Measurements from ENCODE around the gene MDC1.
"Not testable (repeated sequence)": the region's sequence is repeated elsewhere in the genome, so short reads cannot be mapped to it uniquely, and the experiment has no call there.

The MDC1 gene

GRCh38 chr6:30759575-30760239 is 42.6 kb upstream of the MDC1 start:
- Histone ChIP-seq H3K4me3 (ENCODE audit: insufficient read depth, low read depth, low read length, poor library complexity, severe bottlenecking) (no peak overlapping the region), H3K4me1 (ENCODE audit: control insufficient read depth, insufficient read depth, low read length, poor library complexity, severe bottlenecking) (no peaks in the 10 kb centered on the region), H3K27me3 (replicated peaks; ENCODE audit: control insufficient read depth, insufficient read depth, low read length, poor library complexity, severe bottlenecking) (no peaks in the 10 kb centered on the region), H3K27ac (ENCODE audit: insufficient read depth, low read length, poor library complexity, severe bottlenecking) (no peak overlapping the region), H3K9me3 (ENCODE audit: control insufficient read depth, low read length) (no peaks in the 10 kb centered on the region), H3K36me3 (ENCODE audit: control insufficient read depth, insufficient read depth, low read length) (no peaks in the 10 kb centered on the region)
- DNase-seq, result no peak

DNA sequence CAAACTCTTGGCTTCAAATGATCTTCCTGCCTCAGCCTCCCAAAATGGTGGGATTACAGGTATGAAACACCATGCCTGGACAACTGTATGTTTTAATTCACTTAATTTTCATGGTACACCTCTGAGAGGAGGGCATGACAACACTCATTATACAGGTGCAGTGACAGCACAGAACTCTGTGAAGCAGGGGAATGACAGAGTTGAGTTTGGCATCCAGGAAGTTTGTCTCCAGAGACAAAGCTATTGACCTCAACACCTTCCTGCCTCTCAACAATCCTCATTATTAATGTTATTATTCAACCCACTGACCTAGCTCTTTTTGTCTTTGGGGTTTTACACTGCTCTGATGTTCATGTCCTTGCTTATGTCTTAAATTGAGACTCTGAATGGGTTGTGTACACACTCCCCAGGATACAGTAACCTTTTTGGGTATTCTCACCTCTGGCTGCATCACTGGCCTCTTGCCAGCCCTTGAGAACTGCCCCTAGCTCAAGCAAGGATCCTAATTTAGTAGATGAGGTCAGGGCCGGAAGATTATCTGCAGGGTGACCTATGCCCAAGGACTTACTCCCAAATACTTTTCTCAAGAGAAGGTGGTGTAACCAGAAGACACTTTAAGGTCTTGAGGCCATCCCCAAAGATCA is 40.3 kb upstream of the MDC1 start:
- H3K4me3 ChIP-seq (ENCODE audit: insufficient read depth, low read depth, low read length, poor library complexity, severe bottlenecking), result no peak overlapping the region
- H3K27ac ChIP-seq (ENCODE audit: insufficient read depth, low read length, poor library complexity, severe bottlenecking), result no peak overlapping the region
- H3K4me1 ChIP-seq (ENCODE audit: control insufficient read depth, insufficient read depth, low read length, poor library complexity, severe bottlenecking), result no peaks in the 10 kb centered on the region
- no peaks in the 10 kb centered on the region for H3K9me3 ChIP-seq (ENCODE audit: control insufficient read depth, low read length)
- H3K36me3 ChIP-seq (ENCODE audit: control insufficient read depth, insufficient read depth, low read length), result no peaks in the 10 kb centered on the region
- DNase-seq, result no peak
- no peaks in the 10 kb centered on the region for H3K27me3 ChIP-seq (replicated peaks; ENCODE audit: control insufficient read depth, insufficient read depth, low read length, poor library complexity, severe bottlenecking)

- not testable (repeated sequence) for H3K27me3 ChIP-seq (replicated peaks; ENCODE audit: control insufficient read depth, insufficient read depth, low read length, poor library complexity, severe bottlenecking); H3K4me3 ChIP-seq (ENCODE audit: insufficient read depth, low read depth, low read length, poor library complexity, severe bottlenecking); H3K27ac ChIP-seq (ENCODE audit: insufficient read depth, low read length, poor library complexity, severe bottlenecking); H3K4me1 ChIP-seq (ENCODE audit: control insufficient read depth, insufficient read depth, low read length, poor library complexity, severe bottlenecking); DNase-seq; H3K36me3 ChIP-seq (ENCODE audit: control insufficient read depth, insufficient read depth, low read length); H3K9me3 ChIP-seq (ENCODE audit: control insufficient read depth, low read length)
Observed at GRCh38 chr6:30756405-30757003, 39.4 kb upstream of the MDC1 start.

- DNase-seq, result no peak
- Histone ChIP-seq H3K4me1 (ENCODE audit: control insufficient read depth, insufficient read depth, low read length, poor library complexity, severe bottlenecking) (no peaks in the 10 kb centered on the region), H3K9me3 (ENCODE audit: control insufficient read depth, low read length) (no peaks in the 10 kb centered on the region), H3K27ac (ENCODE audit: insufficient read depth, low read length, poor library complexity, severe bottlenecking) (no peak overlapping the region), H3K27me3 (replicated peaks; ENCODE audit: control insufficient read depth, insufficient read depth, low read length, poor library complexity, severe bottlenecking) (no peaks in the 10 kb centered on the region), H3K4me3 (ENCODE audit: insufficient read depth, low read depth, low read length, poor library complexity, severe bottlenecking) (no peak overlapping the region), H3K36me3 (ENCODE audit: control insufficient read depth, insufficient read depth, low read length) (no peaks in the 10 kb centered on the region)
Observed at GRCh38 chr6:30754631-30755030, 37.5 kb upstream of the MDC1 start.

DNA sequence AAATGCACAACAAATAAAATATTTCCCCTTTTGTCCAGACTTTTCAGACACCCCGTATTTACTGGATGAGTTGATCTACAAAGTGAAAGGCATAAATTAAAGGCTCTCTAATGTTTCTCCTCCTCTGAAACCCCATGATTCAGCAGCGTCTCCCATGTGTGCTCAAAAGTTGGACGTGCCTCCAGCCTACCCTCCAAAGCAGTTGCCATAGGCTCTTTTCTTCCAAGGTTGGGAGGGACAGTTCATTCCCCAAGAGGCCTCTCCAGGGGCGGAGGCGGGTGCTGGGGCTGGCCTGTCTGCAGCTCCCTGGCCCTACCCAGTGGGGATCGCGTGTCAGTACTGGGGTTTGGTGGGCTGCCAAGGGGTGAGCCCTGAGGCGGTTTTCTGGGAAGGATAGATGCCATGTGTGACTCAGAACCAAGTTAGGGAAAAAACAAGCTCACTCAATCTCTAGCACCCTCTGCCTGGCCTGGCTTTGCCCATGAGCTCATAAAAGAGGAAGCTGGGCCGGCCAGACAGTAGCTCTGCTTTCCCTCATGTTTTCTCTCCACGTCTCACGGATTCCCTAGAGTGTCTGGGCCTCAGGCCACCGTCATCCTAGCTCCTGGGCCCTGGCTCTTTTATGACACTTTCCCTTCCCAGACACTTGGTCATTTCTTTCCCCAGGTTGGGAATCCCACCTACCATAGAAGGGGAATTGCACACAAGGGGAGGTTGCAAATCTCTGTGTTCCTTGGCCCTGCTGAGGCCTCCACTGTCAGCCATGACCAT is 35.3 kb upstream of the MDC1 start:
- Histone ChIP-seq H3K4me3 (ENCODE audit: insufficient read depth, low read depth, low read length, poor library complexity, severe bottlenecking) (no peak overlapping the region), H3K27ac (ENCODE audit: insufficient read depth, low read length, poor library complexity, severe bottlenecking) (no peak overlapping the region), H3K36me3 (ENCODE audit: control insufficient read depth, insufficient read depth, low read length) (no peaks in the 10 kb centered on the region), H3K27me3 (replicated peaks; ENCODE audit: control insufficient read depth, insufficient read depth, low read length, poor library complexity, severe bottlenecking) (no peaks in the 10 kb centered on the region), H3K4me1 (ENCODE audit: control insufficient read depth, insufficient read depth, low read length, poor library complexity, severe bottlenecking) (no peaks in the 10 kb centered on the region), H3K9me3 (ENCODE audit: control insufficient read depth, low read length) (no peaks in the 10 kb centered on the region)
- DNase-seq, result no peak

- Histone ChIP-seq H3K27ac (ENCODE audit: insufficient read depth, low read length, poor library complexity, severe bottlenecking) (no peak overlapping the region), H3K9me3 (ENCODE audit: control insufficient read depth, low read length) (no peaks in the 10 kb centered on the region), H3K4me3 (ENCODE audit: insufficient read depth, low read depth, low read length, poor library complexity, severe bottlenecking) (no peak overlapping the region), H3K36me3 (ENCODE audit: control insufficient read depth, insufficient read depth, low read length) (no peaks in the 10 kb centered on the region), H3K4me1 (ENCODE audit: control insufficient read depth, insufficient read depth, low read length, poor library complexity, severe bottlenecking) (no peaks in the 10 kb centered on the region), H3K27me3 (replicated peaks; ENCODE audit: control insufficient read depth, insufficient read depth, low read length, poor library complexity, severe bottlenecking) (no peaks in the 10 kb centered on the region)
- no peak for DNase-seq
Observed at GRCh38 chr6:30750379-30750668, 33.2 kb upstream of the MDC1 start.

DNA sequence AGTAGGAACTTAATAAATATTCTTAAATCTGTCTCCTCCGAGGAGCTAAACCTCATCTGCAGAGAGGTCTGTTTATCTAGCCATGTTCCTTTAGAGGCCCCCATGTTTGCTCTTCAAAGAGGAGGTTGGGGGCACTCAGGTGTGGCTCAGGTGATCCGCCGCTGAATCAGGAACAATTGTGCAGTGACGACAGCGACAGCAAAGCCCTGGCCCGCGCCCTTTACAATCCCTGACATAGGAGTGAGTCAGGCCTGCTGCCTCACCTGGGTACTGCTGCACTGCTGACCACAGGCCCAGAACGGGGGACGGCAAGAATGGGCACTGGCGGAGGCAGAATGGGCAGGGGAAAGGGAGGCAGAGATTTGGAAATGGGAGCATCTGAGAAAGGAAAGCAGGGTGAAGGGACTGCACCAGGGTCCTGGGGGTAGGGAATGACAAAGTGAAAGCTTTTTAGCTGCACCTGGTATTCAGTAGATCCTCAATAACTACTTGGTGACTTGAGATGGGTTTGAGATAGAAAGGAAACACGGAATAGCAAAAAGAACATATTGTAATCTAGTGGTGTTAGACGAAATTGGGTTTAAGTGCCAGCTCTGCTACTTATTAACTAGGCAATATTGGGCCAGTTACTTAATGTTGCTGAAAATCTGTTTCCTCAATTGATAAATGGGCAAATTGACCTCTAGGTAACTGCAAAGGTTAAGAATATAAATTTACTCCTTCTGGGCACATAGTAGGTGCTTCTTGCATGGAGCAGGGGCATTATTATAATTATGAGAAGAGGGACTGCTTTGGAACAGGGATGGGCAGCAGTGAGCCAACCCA is 32.7 kb upstream of the MDC1 start:
- no peak overlapping the region for H3K27ac ChIP-seq (ENCODE audit: insufficient read depth, low read length, poor library complexity, severe bottlenecking)
- no peak for DNase-seq
- H3K4me3 ChIP-seq (ENCODE audit: insufficient read depth, low read depth, low read length, poor library complexity, severe bottlenecking), result no peak overlapping the region
- no peaks in the 10 kb centered on the region for H3K27me3 ChIP-seq (replicated peaks; ENCODE audit: control insufficient read depth, insufficient read depth, low read length, poor library complexity, severe bottlenecking)
- no peaks in the 10 kb centered on the region for H3K9me3 ChIP-seq (ENCODE audit: control insufficient read depth, low read length)
- no peaks in the 10 kb centered on the region for H3K4me1 ChIP-seq (ENCODE audit: control insufficient read depth, insufficient read depth, low read length, poor library complexity, severe bottlenecking)
- H3K36me3 ChIP-seq (ENCODE audit: control insufficient read depth, insufficient read depth, low read length), result no peaks in the 10 kb centered on the region

GRCh38 chr6:30748851-30749540 is 31.9 kb upstream of the MDC1 start:
- Histone ChIP-seq H3K9me3 (ENCODE audit: control insufficient read depth, low read length) (no peaks in the 10 kb centered on the region), H3K4me1 (ENCODE audit: control insufficient read depth, insufficient read depth, low read length, poor library complexity, severe bottlenecking) (peaks cover 3% of the 10 kb centered on the region), H3K27ac (ENCODE audit: insufficient read depth, low read length, poor library complexity, severe bottlenecking) (no peak overlapping the region), H3K36me3 (ENCODE audit: control insufficient read depth, insufficient read depth, low read length) (no peaks in the 10 kb centered on the region), H3K27me3 (replicated peaks; ENCODE audit: control insufficient read depth, insufficient read depth, low read length, poor library complexity, severe bottlenecking) (no peaks in the 10 kb centered on the region), H3K4me3 (ENCODE audit: insufficient read depth, low read depth, low read length, poor library complexity, severe bottlenecking) (no peak overlapping the region)
- DNase-seq, result no peak

DNA sequence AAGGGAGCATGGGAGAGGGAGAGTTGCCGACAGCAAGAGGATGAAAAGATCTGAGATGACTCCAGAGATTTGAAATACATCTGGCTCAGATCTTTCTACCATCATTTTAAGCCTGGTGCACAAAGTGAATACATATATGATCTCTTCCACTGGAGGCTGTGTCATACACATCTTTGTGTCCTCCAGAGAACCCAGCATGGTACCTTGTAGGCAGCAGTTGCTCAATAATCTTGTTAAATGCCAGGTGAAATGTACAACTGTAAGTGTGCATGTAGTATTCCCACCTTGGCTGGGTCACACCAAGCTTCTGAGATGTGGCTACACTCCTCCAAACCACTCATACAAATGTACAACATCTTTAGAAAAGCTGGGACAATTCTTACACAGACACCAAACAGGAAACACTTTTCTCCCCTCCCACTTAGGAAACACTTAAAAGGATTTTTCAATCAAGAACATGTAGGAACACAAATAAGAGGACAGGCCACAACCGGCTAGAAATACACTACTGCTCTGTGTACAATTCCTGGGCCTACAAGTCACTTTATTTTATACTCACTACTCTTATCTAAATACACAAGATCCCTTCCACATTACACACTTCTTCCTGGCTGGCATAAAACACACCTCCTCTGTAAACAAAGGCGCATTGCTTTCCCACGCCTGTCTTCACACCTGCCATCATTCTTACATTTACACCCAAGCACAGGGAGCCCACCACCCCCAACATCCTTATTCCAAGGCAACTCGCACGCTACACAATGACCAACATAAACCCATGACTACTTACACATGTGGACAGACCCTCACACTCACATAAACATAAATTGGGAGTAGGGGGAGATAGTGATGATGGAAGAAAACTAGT is 31.1 kb upstream of the MDC1 start:
- H3K9me3 ChIP-seq (ENCODE audit: control insufficient read depth, low read length), result no peaks in the 10 kb centered on the region
- H3K27me3 ChIP-seq (replicated peaks; ENCODE audit: control insufficient read depth, insufficient read depth, low read length, poor library complexity, severe bottlenecking), result no peaks in the 10 kb centered on the region
- no peak for DNase-seq
- no peak overlapping the region for H3K4me3 ChIP-seq (ENCODE audit: insufficient read depth, low read depth, low read length, poor library complexity, severe bottlenecking)
- H3K27ac ChIP-seq (ENCODE audit: insufficient read depth, low read length, poor library complexity, severe bottlenecking), result no peak overlapping the region
- no peaks in the 10 kb centered on the region for H3K36me3 ChIP-seq (ENCODE audit: control insufficient read depth, insufficient read depth, low read length)
- peaks cover 10% of the 10 kb centered on the region for H3K4me1 ChIP-seq (ENCODE audit: control insufficient read depth, insufficient read depth, low read length, poor library complexity, severe bottlenecking)

Data from effector memory CD4-positive, alpha-beta T cell (primary cell).